Endodermal cell (in vitro differentiated cells): ENCODE data around the gene RDH13. TPM values are rescaled to one million over a fixed set of nuclear protein-coding genes. Genes with fewer than 3 reads are reported as not detected.

Source experiments
- DNase-seq: peaks from one replicate; pipeline ENCODE4 v3.0.0-alpha.2; 2017
- H3K27ac ChIP-seq: 2 replicates; pipeline ENCODE4 v1.5.1; 2013; ENCODE audit warnings: mild to moderate bottlenecking, low read depth, low read length, moderate library complexity
- H3K27me3 ChIP-seq: 2 replicates; pipeline ENCODE4 v1.6.1; 2013; ENCODE audit warnings: mild to moderate bottlenecking, low read length, moderate library complexity; ENCODE audit not compliant: insufficient read depth, control insufficient read depth, poor library complexity, severe bottlenecking
- H3K36me3 ChIP-seq: 2 replicates; pipeline ENCODE4 v1.7.0; 2013; ENCODE audit warnings: mild to moderate bottlenecking, low read length, moderate library complexity; ENCODE audit not compliant: control insufficient read depth, insufficient read depth
- H3K4me1 ChIP-seq: one replicate; pipeline ENCODE4 v1.7.0; 2013; ENCODE audit warnings: low read length; ENCODE audit not compliant: control insufficient read depth, insufficient read depth
- H3K4me3 ChIP-seq: 2 replicates; pipeline ENCODE4 v1.5.1; 2013; ENCODE audit warnings: mild to moderate bottlenecking, low read length, moderate library complexity
- H3K9ac ChIP-seq: 2 replicates; pipeline ENCODE4 v1.6.1; 2013; ENCODE audit warnings: mild to moderate bottlenecking, low read length, moderate library complexity; ENCODE audit not compliant: poor library complexity, severe bottlenecking; ENCODE audit errors: extremely low read depth
- H3K9me3 ChIP-seq: 2 replicates; pipeline ENCODE4 v1.6.1; 2013; ENCODE audit warnings: mild to moderate bottlenecking, low read length, moderate library complexity; ENCODE audit not compliant: control insufficient read depth
- H3K27ac Mint-ChIP-seq: 2 replicates; pipeline ENCODE4 v1.8.0; 2020; ENCODE audit warnings: mixed read lengths
- H3K27me3 Mint-ChIP-seq: 2 replicates; pipeline ENCODE4 v1.8.0; 2021; ENCODE audit warnings: mild to moderate bottlenecking, mixed read lengths; ENCODE audit not compliant: insufficient read depth
- H3K36me3 Mint-ChIP-seq: 2 replicates; pipeline ENCODE4 v1.8.0; 2020; ENCODE audit warnings: low read depth, mixed read lengths
- H3K4me1 Mint-ChIP-seq: 2 replicates; pipeline ENCODE4 v1.8.0; 2020; ENCODE audit warnings: mixed read lengths
- H3K4me3 Mint-ChIP-seq: 2 replicates; pipeline ENCODE4 v1.8.0; 2020; ENCODE audit warnings: mild to moderate bottlenecking, moderate library complexity, mixed read lengths
- H3K9me3 Mint-ChIP-seq: 2 replicates; pipeline ENCODE4 v1.8.0; 2020; ENCODE audit warnings: mild to moderate bottlenecking, mixed read lengths
- CTCF ChIP-seq: fragments of 200-600 bp; sonication (generic); conservative IDR thresholded peaks from 2 replicates; pipeline ENCODE4 v1.5.0; 2021; ENCODE audit warnings: antibody characterized with exemption, mild to moderate bottlenecking
- whole genome bisulfite sequencing, 2 experiments: methylation state at CpG; one replicate each; pipeline versions ENCODE4 v1.1.5 to v1.1.7; 2013; ENCODE audit warnings: missing lambda C conversion rate in 2 of 2, mixed read lengths in 1 of 2; ENCODE audit not compliant: insufficient coverage in 1 of 2, insufficient read length in 1 of 2; 5-methylcytosine and 5-hydroxymethylcytosine counted together
- long read RNA-seq, 4 experiments: library from polyadenylated mRNA in 2 of 4; library from RNA in 1 of 4; library from capped mRNA in 1 of 4; stranded (forward) in 3 of 4; unstranded in 1 of 4; transcript quantifications; one replicate each; pipeline ENCODE4 v2.0.0, GENCODE V29; 2020 to 2021; ENCODE audit warnings: inconsistent platforms in 1 of 4
- polyA plus RNA-seq, 2 experiments: library from polyadenylated mRNA; stranded (reverse); fragments of 50-300 nt; gene quantifications; one replicate each; pipeline ENCODE4 v1.2.3, GENCODE V29; 2013
- total RNA-seq, 2 donors: library from RNA; stranded (reverse); fragmentation: NEBNext Ultra II Directional in 1 of 2; extraction: Animal tissue kit (Norgen Biotek cat#: 25700) in 1 of 2; gene quantifications; 2 replicates in 1 of 2; 3 replicates in 1 of 2; pipeline ENCODE4 v1.2.1, GENCODE V29; 2021

RDH13 gene
- total RNA-seq = 10 to 100 TPM; 20.6 to 39.0 TPM
- 9.6 TPM for polyA plus RNA-seq (2013, experiment 1 of 2)
- 9.2 TPM for polyA plus RNA-seq (2013, experiment 2 of 2)
- long read RNA-seq, experiment 1, partial matches to known transcripts = 0 of 3 reads
- long read RNA-seq, experiment 1, other reads (novel, unspliced or antisense) = 2 of 3 reads
- long read RNA-seq, experiment 2, transcript RDH13-223 (7 exons, 1,931 nt) = major isoform, 20 of 30 reads
- long read RNA-seq, experiment 2, partial matches to known transcripts = 1 of 30 reads
- long read RNA-seq, experiment 2, other reads (novel, unspliced or antisense) = 9 of 30 reads
- long read RNA-seq, experiment 3, transcript RDH13-223 (7 exons, 1,931 nt) = major isoform, 71 of 105 reads
- long read RNA-seq, experiment 3, partial matches to known transcripts = 2 of 105 reads
- long read RNA-seq, experiment 3, other reads (novel, unspliced or antisense) = 28 of 105 reads
- long read RNA-seq, experiment 4, partial matches to known transcripts = 0 of 6 reads
- long read RNA-seq, experiment 4, other reads (novel, unspliced or antisense) = 2 of 6 reads

GRCh38 chr19:55062735-55063491, at the start of gene RDH13:
Gene RDH13 (minus strand): TSS chr19:55063148. CDS start chr19:55063032, 116 bp downstream.
- Histone ChIP-seq H3K4me3 (peak within 1 kb of the TSS; percentile 84), H3K4me1 (no peaks in the 10 kb centered on the region), H3K9me3 (no peaks in the 10 kb centered on the region), H3K27ac (no peak within 1 kb of the TSS), H3K27me3 (peaks cover 25% of the 10 kb centered on the region), H3K36me3 (peaks cover 4% of the 10 kb centered on the region), H3K9ac (peak within 1 kb of the TSS; percentile 72)
- H3K4me3 Mint-ChIP-seq = peak within 1 kb of the TSS; percentile 78
- peak within 1 kb of the TSS; percentile 91 for H3K27ac Mint-ChIP-seq
- peaks cover 41% of the 10 kb centered on the region for H3K27me3 Mint-ChIP-seq
- TF ChIP-seq CTCF = no peak
- no peaks in the 10 kb centered on the region for H3K9me3 Mint-ChIP-seq
- H3K36me3 Mint-ChIP-seq = peaks cover 11% of the 10 kb centered on the region
- WGBS, 2 experiments = 1 to 4% methylated on average over 17 to 70 of the region's 70 CpGs
- peaks cover 2% of the 10 kb centered on the region for H3K4me1 Mint-ChIP-seq
- peak; percentile 99 for DNase-seq

GRCh38 chr19:55112246-55112776, 49.4 kb upstream of the RDH13 start:
- no peak overlapping the region for H3K9ac ChIP-seq
- no peaks in the 10 kb centered on the region for H3K27me3 ChIP-seq
- no peak for TF ChIP-seq CTCF
- no peak for DNase-seq
- no peaks in the 10 kb centered on the region for H3K4me1 ChIP-seq
- H3K36me3 ChIP-seq = peaks cover 8% of the 10 kb centered on the region
- H3K27ac ChIP-seq = no peak overlapping the region
- WGBS, 2 experiments = 93 to 97% methylated on average over 16 to 25 of the region's 25 CpGs
- no peak overlapping the region for H3K4me3 ChIP-seq
- Mint-ChIP-seq H3K27me3 (no peaks in the 10 kb centered on the region), H3K4me3 (no peak overlapping the region), H3K4me1 (peaks cover 18% of the 10 kb centered on the region), H3K9me3 (no peaks in the 10 kb centered on the region), H3K36me3 (peaks cover 18% of the 10 kb centered on the region), H3K27ac (no peak overlapping the region)
- H3K9me3 ChIP-seq = no peaks in the 10 kb centered on the region

GRCh38 chr19:55111238-55111831, 48.4 kb upstream of the RDH13 start:
- 96 to 100% methylated on average over 5 to 21 of the region's 21 CpGs for WGBS, 2 experiments
- Mint-ChIP-seq H3K4me3 (no peak overlapping the region), H3K27me3 (no peaks in the 10 kb centered on the region), H3K36me3 (peaks cover 23% of the 10 kb centered on the region), H3K4me1 (peaks cover 13% of the 10 kb centered on the region), H3K27ac (no peak overlapping the region), H3K9me3 (no peaks in the 10 kb centered on the region)
- DNase-seq = no peak
- H3K9me3 ChIP-seq = no peaks in the 10 kb centered on the region
- H3K27ac ChIP-seq = no peak overlapping the region
- no peaks in the 10 kb centered on the region for H3K27me3 ChIP-seq
- H3K36me3 ChIP-seq = peaks cover 8% of the 10 kb centered on the region
- H3K4me1 ChIP-seq = no peaks in the 10 kb centered on the region
- TF ChIP-seq CTCF = no peak
- no peak overlapping the region for H3K9ac ChIP-seq
- no peak overlapping the region for H3K4me3 ChIP-seq
